Calu3 (cell line): Measurements from ENCODE around the gene NOP56. TPM values are rescaled to one million over a fixed set of nuclear protein-coding genes. Genes with fewer than 3 reads are reported as not detected.

ENCODE experiments used
- BruUV-seq: library from RNA; stranded (reverse); fragments of 400-500 nt; replicated peaks from 2 replicates; lab custom pipeline; 2021; lab: Mats Ljungman, UMichigan
- CTCF ChIA-PET: fragments of 300-600 bp; sonication (Branson Sonifier 250); formaldehyde crosslinking; loops from one replicate; lab custom pipeline; 2022; ENCODE audit warnings: antibody characterized with exemption; lab: Charles Lee
- DNase-seq: peaks from one replicate; pipeline ENCODE4 v3.0.0; 2022
- H3K27ac Mint-ChIP-seq: one replicate; pipeline ENCODE4 v1.8.0; 2022; ENCODE audit warnings: mixed read lengths; ENCODE audit not compliant: unreplicated experiment
- H3K27me3 Mint-ChIP-seq: one replicate; pipeline ENCODE4 v1.8.0; 2022; ENCODE audit warnings: mixed read lengths; ENCODE audit not compliant: unreplicated experiment
- H3K36me3 Mint-ChIP-seq: one replicate; pipeline ENCODE4 v1.8.0; 2022; ENCODE audit warnings: mild to moderate bottlenecking, moderate library complexity, mixed read lengths; ENCODE audit not compliant: insufficient read depth, unreplicated experiment
- H3K4me1 Mint-ChIP-seq: one replicate; pipeline ENCODE4 v1.8.0; 2022; ENCODE audit warnings: mild to moderate bottlenecking, low read depth, mixed read lengths; ENCODE audit not compliant: unreplicated experiment
- H3K4me3 Mint-ChIP-seq: one replicate; pipeline ENCODE4 v1.8.0; 2022; ENCODE audit warnings: mild to moderate bottlenecking, low read depth, moderate library complexity, mixed read lengths; ENCODE audit not compliant: unreplicated experiment
- H3K9me3 Mint-ChIP-seq: one replicate; pipeline ENCODE4 v1.8.0; 2022; ENCODE audit warnings: low read depth, mixed read lengths; ENCODE audit not compliant: unreplicated experiment
- CTCF ChIP-seq: fragments of 200-600 bp; IDR thresholded peaks from one replicate; pipeline ENCODE4 v1.8.0; 2022; ENCODE audit warnings: antibody characterized with exemption; ENCODE audit not compliant: unreplicated experiment
- intact Hi-C: fragments of 100-400 bp; cut with micrococcal nuclease; formaldehyde crosslinking; loops from one replicate; pipeline ENCODE4 v1.10.0; 2022; ENCODE audit not compliant: unreplicated experiment
- total RNA-seq: library from RNA; stranded (reverse); gene quantifications from 2 replicates; pipeline ENCODE4 v1.2.3, GENCODE V29; 2022

Gene NOP56
- total RNA-seq, 1 experiment from 2014 or later: 303 TPM

- CTCF ChIA-PET: no interaction called here
- Mint-ChIP-seq H3K27me3 (no peaks in the 10 kb centered on the region), H3K36me3 (peaks cover 67% of the 10 kb centered on the region), H3K9me3 (no peaks in the 10 kb centered on the region), H3K27ac (peak overlapping the region; percentile 67), H3K4me3 (no peak overlapping the region), H3K4me1 (peaks cover 15% of the 10 kb centered on the region)
- intact Hi-C loops: no loop called here
- no TSS peak for BruUV-seq
- TF ChIP-seq CTCF: no peak
- no peak for DNase-seq
These were observed 4.8 kb downstream of the NOP56 start for GRCh38 chr20:2657241-2657640.

- Mint-ChIP-seq H3K4me1 (peaks cover 19% of the 10 kb centered on the region), H3K9me3 (no peaks in the 10 kb centered on the region), H3K36me3 (peaks cover 67% of the 10 kb centered on the region), H3K27ac (no peak overlapping the region), H3K27me3 (no peaks in the 10 kb centered on the region), H3K4me3 (no peak overlapping the region)
- no peak for TF ChIP-seq CTCF
- DNase-seq: no peak
- CTCF ChIA-PET: no interaction called here
- intact Hi-C loops: no loop called here
- BruUV-seq: no TSS peak
These were observed 5.2 kb downstream of the NOP56 start for GRCh38 chr20:2657674-2658073.

- Mint-ChIP-seq H3K4me3 (no peak overlapping the region), H3K27me3 (no peaks in the 10 kb centered on the region), H3K36me3 (peaks cover 66% of the 10 kb centered on the region), H3K4me1 (peaks cover 25% of the 10 kb centered on the region), H3K9me3 (no peaks in the 10 kb centered on the region), H3K27ac (peak overlapping the region; percentile 8)
- no peak for DNase-seq
- CTCF ChIA-PET: no interaction called here
- intact Hi-C loops: no loop called here
- TF ChIP-seq CTCF: no peak
- no TSS peak for BruUV-seq
These were observed 6.3 kb downstream of the NOP56 start for GRCh38 chr20:2658414-2659354.

- H3K36me3 Mint-ChIP-seq: peaks cover 66% of the 10 kb centered on the region
- DNase-seq: no peak
- H3K27ac Mint-ChIP-seq: no peak overlapping the region
- no TSS peak for BruUV-seq
- intact Hi-C loops: no loop called here
- CTCF ChIA-PET: no interaction called here
- H3K9me3 Mint-ChIP-seq: no peaks in the 10 kb centered on the region
- no peak overlapping the region for H3K4me3 Mint-ChIP-seq
- peaks cover 24% of the 10 kb centered on the region for H3K4me1 Mint-ChIP-seq
- no peak for TF ChIP-seq CTCF
- no peaks in the 10 kb centered on the region for H3K27me3 Mint-ChIP-seq
These were observed 7.1 kb downstream of the NOP56 start for GRCh38 chr20:2659547-2659946.
